ENCODE results near the gene ADAT2.
"Not testable (repeated sequence)": the region's sequence is repeated elsewhere in the genome, so short reads cannot be mapped to it uniquely, and the experiment has no call there.

- TF ChIP-seq CTCF (IDR thresholded peaks at IDR 0.05; ENCODE audit: insufficient read depth, low read depth, low read length); EZH2 (IDR thresholded peaks at IDR 0.05; ENCODE audit: insufficient read depth, low read length): not testable (repeated sequence)
These were observed 18.3 kb upstream of the ADAT2 start for GRCh38 chr6:143468823-143469222.

Data from astrocyte (in vitro differentiated cells and primary cell).